Adrenal gland (tissue), 12 donors: Measurements from ENCODE around the gene IGF2BP2. TPM values are rescaled to one million over a fixed set of nuclear protein-coding genes. Genes with fewer than 3 reads are reported as not detected.
"Not testable (repeated sequence)": the region's sequence is repeated elsewhere in the genome, so short reads cannot be mapped to it uniquely, and the experiment has no call there.

Experiments
- DNase-seq, 7 donors: peaks; one replicate each; pipeline ENCODE4 v3.0.0-alpha.2; 2019 to 2020
- H3K27ac ChIP-seq, 5 donors: fragments of 200-600 bp; sonication (generic) in 4 of 5; 1 replicate in 3 of 5; 2 replicates in 2 of 5; pipeline versions ENCODE4 v1.5.1 to v1.8.0; 2016 to 2020; ENCODE audit warnings: mild to moderate bottlenecking in 1 of 5
- H3K27me3 ChIP-seq: fragments of 200-600 bp; 2 replicates; pipeline ENCODE4 v1.8.0; 2021
- H3K36me3 ChIP-seq, 2 donors: fragments of 200-600 bp; replicated peaks in 1 of 2; 1 replicate in 1 of 2; 2 replicates in 1 of 2; pipeline versions ENCODE4 v1.5.1 to v1.8.0; 2018 to 2022
- H3K4me1 ChIP-seq, 2 donors: fragments of 200-600 bp; replicated peaks in 1 of 2; 1 replicate in 1 of 2; 2 replicates in 1 of 2; pipeline versions ENCODE4 v1.5.1 to v1.8.0; 2018 to 2021
- H3K4me3 ChIP-seq, 4 donors: fragments of 200-600 bp; sonication (generic) in 3 of 4; one replicate each; pipeline ENCODE4 v1.5.1; 2016 to 2018
- H3K9me3 ChIP-seq, 3 donors: fragments of 200-600 bp; sonication (generic) in 1 of 3; replicated peaks in 1 of 3; 1 replicate in 2 of 3; 2 replicates in 1 of 3; pipeline versions ENCODE4 v1.5.1 to v1.8.0; 2016 to 2021
- POLR2A ChIP-seq, 2 donors: fragments of 450-650 bp; IDR thresholded peaks; one replicate each; pipeline ENCODE4 v1.6.1; 2017; ENCODE audit warnings: antibody characterized with exemption in 2 of 2, mild to moderate bottlenecking in 2 of 2, moderate library complexity in 1 of 2
- WGBS, 4 donors: extraction: QIAGEN DNeasy Blood & Tissue Kit in 2 of 4; methylation state at CpG; one replicate each; pipeline versions ENCODE4 v1.1.5 to v1.1.7; 2013 to 2017; 5-methylcytosine and 5-hydroxymethylcytosine counted together
- intact Hi-C, 2 donors: fragments of 100-400 bp; cut with DNase I; formaldehyde crosslinking; loops; one replicate each; pipeline versions ENCODE4 v1.14.1 to v1.15.0; 2022 to 2023
- polyA plus RNA-seq, 3 donors: library from polyadenylated mRNA; stranded (reverse); fragments of 200-250 nt in 2 of 3; fragments of 350-450 nt in 1 of 3; fragmentation: Illumina TruSeq in 1 of 3; extraction: RNeasy Lipid Tissue Mini Kit (QIAGEN cat#74804) in 1 of 3; gene quantifications; one replicate each; pipeline ENCODE4 v1.2.3, GENCODE V29; 2013 to 2014
- total RNA-seq, 9 donors: library from RNA; depleted of rRNA in 4 of 9; stranded (reverse); fragments of >200 nt in 4 of 9; fragments of 120-200 nt in 1 of 9; fragmentation: NEBNext Ultra II Directional in 1 of 9; extraction: Animal tissue kit (Norgen Biotek cat#: 25700) in 1 of 9; gene quantifications; one replicate each; pipeline versions ENCODE4 v1.1.0 to v1.2.4, GENCODE V29; 2013 to 2023
- TF ChIP-seq, protein P1 (sequence below), 6 experiments: fragments of 450-650 bp in 4 of 6; fragments of 200-600 bp in 2 of 6; sonication (generic) in 1 of 6; IDR thresholded peaks; 1 replicate in 5 of 6; 2 replicates in 1 of 6; pipeline versions ENCODE4 v1.5.1 to v1.8.0; 2016 to 2021; ENCODE audit warnings: antibody characterized with exemption in 6 of 6, mild to moderate bottlenecking in 2 of 6, moderate library complexity in 1 of 6
- donor health status: healthy with polysubstance abuse.
- donor health status: Bipolar disorder and iron deficiency.
- donor health status: DM: yes; HTN: yes; CAD: no.
- donor health status: DM: no; HTN: no; CAD: no.
- donor health status: DM: no; HTN: no; CAD: no.
- donor health status: DM: yes; HTN: yes; CAD: no.

IGF2BP2 gene
- total and polyA plus RNA-seq, 12 donors, result 7.0 to 75.9 (median 17.9) TPM

- Histone ChIP-seq H3K4me1 (no peaks in the 10 kb centered on the region), H3K27ac (no peak overlapping the region), H3K4me3 (no peak overlapping the region), H3K36me3 (no peaks in the 10 kb centered on the region), H3K27me3 (no peaks in the 10 kb centered on the region), H3K9me3 (no peaks in the 10 kb centered on the region)
- DNase-seq, result no peak
- intact Hi-C loops, result no loop called here
- TF ChIP-seq, protein P1, sequence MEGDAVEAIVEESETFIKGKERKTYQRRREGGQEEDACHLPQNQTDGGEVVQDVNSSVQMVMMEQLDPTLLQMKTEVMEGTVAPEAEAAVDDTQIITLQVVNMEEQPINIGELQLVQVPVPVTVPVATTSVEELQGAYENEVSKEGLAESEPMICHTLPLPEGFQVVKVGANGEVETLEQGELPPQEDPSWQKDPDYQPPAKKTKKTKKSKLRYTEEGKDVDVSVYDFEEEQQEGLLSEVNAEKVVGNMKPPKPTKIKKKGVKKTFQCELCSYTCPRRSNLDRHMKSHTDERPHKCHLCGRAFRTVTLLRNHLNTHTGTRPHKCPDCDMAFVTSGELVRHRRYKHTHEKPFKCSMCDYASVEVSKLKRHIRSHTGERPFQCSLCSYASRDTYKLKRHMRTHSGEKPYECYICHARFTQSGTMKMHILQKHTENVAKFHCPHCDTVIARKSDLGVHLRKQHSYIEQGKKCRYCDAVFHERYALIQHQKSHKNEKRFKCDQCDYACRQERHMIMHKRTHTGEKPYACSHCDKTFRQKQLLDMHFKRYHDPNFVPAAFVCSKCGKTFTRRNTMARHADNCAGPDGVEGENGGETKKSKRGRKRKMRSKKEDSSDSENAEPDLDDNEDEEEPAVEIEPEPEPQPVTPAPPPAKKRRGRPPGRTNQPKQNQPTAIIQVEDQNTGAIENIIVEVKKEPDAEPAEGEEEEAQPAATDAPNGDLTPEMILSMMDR (IDR thresholded peaks at IDR 0.05), result no peak
- no peak for TF ChIP-seq POLR2A (IDR thresholded peaks at IDR 0.05)
- 88 to 95% (median 93%) methylated on average over 4 of the region's 4 CpGs for WGBS, 4 donors
Observed at GRCh38 chr3:185667574-185667973, 157.3 kb downstream of the IGF2BP2 start.

- H3K27ac ChIP-seq, result no peak overlapping the region
- DNase-seq, result no peak
- no peak overlapping the region for H3K4me3 ChIP-seq
- no peaks in the 10 kb centered on the region for H3K9me3 ChIP-seq
- intact Hi-C loops, result loop anchor here in 1 of 2 donors (5.0 kb wide), 1 partner anchor 103 kb away; no protein-coding TSS in a partner anchor
- peaks cover 12 to 20% of the 10 kb centered on the region in 2 donors for H3K4me1 ChIP-seq
- H3K27me3 ChIP-seq, result no peaks in the 10 kb centered on the region
- H3K36me3 ChIP-seq, result no peaks in the 10 kb centered on the region
- TF ChIP-seq, protein P1 (IDR thresholded peaks at IDR 0.05), result no peak
- TF ChIP-seq POLR2A (IDR thresholded peaks at IDR 0.05), result no peak
- 86 to 98% (median 94%) methylated on average over 4 to 5 of the region's 5 CpGs for WGBS, 4 donors
Observed at GRCh38 chr3:185663929-185664328, 160.9 kb downstream of the IGF2BP2 start.

DNA sequence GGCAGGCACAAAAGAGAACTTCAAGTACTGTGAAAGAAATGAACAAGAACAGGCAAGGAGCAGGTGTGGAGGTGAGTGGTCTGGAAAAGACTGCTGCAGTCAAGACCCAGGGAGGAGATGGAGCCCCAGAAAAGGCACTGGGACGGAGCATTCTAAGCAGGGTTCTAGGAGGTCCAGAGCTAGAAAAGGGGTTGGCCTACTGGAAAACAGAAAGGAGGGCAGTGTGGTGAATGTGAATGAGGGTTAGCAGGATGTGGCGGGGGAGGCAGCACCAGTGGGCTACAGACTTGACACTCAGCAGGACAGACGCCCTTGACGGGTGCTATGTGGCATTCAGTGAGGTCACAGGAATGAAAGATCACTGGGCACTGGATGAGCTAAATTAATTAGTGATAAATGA, 163.1 kb downstream of the IGF2BP2 start:
- intact Hi-C loops, result loop anchor here in 1 of 2 donors (5.0 kb wide), 1 partner anchor 106 kb away; no protein-coding TSS in a partner anchor
- DNase-seq, result no peak
- H3K4me3 ChIP-seq, result no peak overlapping the region
- no peaks in the 10 kb centered on the region for H3K9me3 ChIP-seq
- no peaks in the 10 kb centered on the region for H3K27me3 ChIP-seq
- H3K36me3 ChIP-seq, result no peaks in the 10 kb centered on the region
- peaks cover 25 to 42% of the 10 kb centered on the region in 2 donors for H3K4me1 ChIP-seq
- H3K27ac ChIP-seq, result no peak overlapping the region
- no peak for TF ChIP-seq POLR2A (IDR thresholded peaks at IDR 0.05)
- WGBS, 4 donors, result 69 to 90% (median 88%) methylated on average over 4 of the region's 4 CpGs

GRCh38 chr3:185661296-185661695, 163.5 kb downstream of the IGF2BP2 start:
- intact Hi-C loops, result loop anchor here in 1 of 2 donors (5.0 kb wide), 1 partner anchor 106 kb away; no protein-coding TSS in a partner anchor
- H3K9me3 ChIP-seq, H3K36me3 ChIP-seq, H3K27me3 ChIP-seq, DNase-seq, H3K4me3 ChIP-seq: not testable (repeated sequence)
- peak overlapping the region in 1 of 5 donors; percentile 9 for H3K27ac ChIP-seq
- H3K4me1 ChIP-seq, result peaks cover 28 to 47% of the 10 kb centered on the region in 2 donors
- 87 to 94% (median 89%) methylated on average over 10 of the region's 10 CpGs for WGBS, 4 donors

DNA sequence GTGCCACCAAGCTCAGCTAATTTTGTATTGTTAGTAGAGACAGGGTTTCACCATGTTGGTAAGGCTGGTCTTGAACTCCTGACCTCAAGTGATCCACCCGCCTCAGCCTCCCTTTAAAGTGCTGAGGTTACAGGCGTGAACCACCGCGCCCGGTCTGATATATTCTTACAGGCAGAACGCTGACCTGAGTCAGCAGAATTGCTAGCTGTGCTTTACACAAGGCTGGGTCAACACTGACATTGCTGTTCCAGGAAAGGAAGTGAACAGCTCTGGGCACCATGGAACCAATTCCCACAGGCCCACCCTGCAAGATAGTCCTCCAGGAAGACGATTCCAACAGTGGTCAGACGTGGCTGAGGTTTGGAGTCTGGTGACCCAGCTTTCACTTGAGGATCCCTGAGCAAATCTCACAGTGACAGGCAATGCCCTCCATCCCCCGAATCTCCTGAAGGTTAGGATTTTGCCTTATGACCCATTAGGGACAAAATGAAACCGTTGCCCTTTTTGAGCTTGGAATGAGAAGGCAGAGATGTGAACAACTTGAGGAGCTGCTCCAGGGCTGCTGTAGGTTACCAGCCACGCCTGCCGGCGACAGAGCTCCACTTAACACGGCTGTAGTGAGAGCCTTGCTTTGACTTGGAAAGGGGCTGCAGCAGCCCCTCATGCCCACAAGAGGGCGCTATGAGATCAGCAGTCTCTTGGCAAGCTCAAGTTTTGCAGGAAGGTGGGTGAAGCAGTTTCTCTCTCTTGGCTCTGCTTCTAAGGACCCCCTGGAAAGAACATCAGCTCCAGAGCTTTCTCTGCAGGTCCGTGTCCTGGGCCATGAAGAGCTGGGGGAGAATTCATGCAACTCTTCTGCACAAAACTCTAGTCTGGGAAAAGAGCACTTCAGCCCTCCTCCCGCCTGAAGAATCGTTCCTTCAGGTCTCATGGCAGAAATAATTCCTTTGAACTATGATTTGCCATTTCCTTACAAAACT, 164.6 kb downstream of the IGF2BP2 start:
- no peaks in the 10 kb centered on the region for H3K36me3 ChIP-seq
- intact Hi-C loops, result loop anchor here in 1 of 2 donors (5.0 kb wide), 1 partner anchor 107 kb away; no protein-coding TSS in a partner anchor
- no peak overlapping the region for H3K4me3 ChIP-seq
- TF ChIP-seq POLR2A (IDR thresholded peaks at IDR 0.05), result no peak
- TF ChIP-seq, protein P1 (IDR thresholded peaks at IDR 0.05), result peak; percentile 93 to 98 (median 94)
- H3K4me1 ChIP-seq, result peaks cover 37 to 57% of the 10 kb centered on the region in 2 donors
- WGBS, 4 donors, result 9 to 43% (median 36%) methylated on average over 10 to 18 of the region's 18 CpGs
- peak; percentile 75 to 93 (median 84) for DNase-seq
- H3K27ac ChIP-seq, result peak overlapping the region in 3 of 5 donors; percentile 91 to 99 (median 97)
- no peaks in the 10 kb centered on the region for H3K27me3 ChIP-seq
- H3K9me3 ChIP-seq, result no peaks in the 10 kb centered on the region
